Cardiac muscle cell (in vitro differentiated cells and primary cell): ENCODE results near the gene THUMPD2. TPM values are rescaled to one million over a fixed set of nuclear protein-coding genes. Genes with fewer than 3 reads are reported as not detected.

Experiments used
- DNase-seq, 2 donors: peaks; one replicate each; pipeline versions ENCODE4 v3.0.0 to v3.0.0-alpha.2; 2010 to 2017; ENCODE audit warnings: low read depth in 1 of 2, low spot score in 1 of 2
- H3K27ac ChIP-seq: fragments of 200-600 bp; sonication (generic); 2 replicates; pipeline ENCODE4 v1.5.1; 2016
- H3K27me3 ChIP-seq: fragments of 200-600 bp; sonication (generic); 2 replicates; pipeline ENCODE4 v1.6.0; 2016; ENCODE audit warnings: control low read depth
- H3K36me3 ChIP-seq: fragments of 200-600 bp; sonication (generic); 2 replicates; pipeline ENCODE4 v1.5.1; 2016; ENCODE audit warnings: control low read depth
- H3K4me1 ChIP-seq: fragments of 200-600 bp; sonication (generic); 2 replicates; pipeline ENCODE4 v1.8.1; 2017; ENCODE audit warnings: low read depth, mild to moderate bottlenecking, mixed run types
- H3K4me3 ChIP-seq: fragments of 200-600 bp; sonication (generic); 2 replicates; pipeline ENCODE4 v1.5.1; 2016; ENCODE audit warnings: mild to moderate bottlenecking
- H3K9me3 ChIP-seq: fragments of 200-600 bp; sonication (generic); 2 replicates; pipeline ENCODE4 v1.5.1; 2017; ENCODE audit warnings: low read depth, mild to moderate bottlenecking, control low read depth
- polyA plus RNA-seq: library from polyadenylated mRNA; unstranded; fragments of >200 nt; fragmentation: Nextera tagmentation; extraction: Ambion mirVana; gene quantifications from 2 replicates; pipeline ENCODE4 v1.2.1, GENCODE V29; 2016
- total RNA-seq: library from RNA; depleted of rRNA; stranded (reverse); fragments of >200 nt; gene quantifications from 2 replicates; pipeline ENCODE4 v1.2.3, GENCODE V29; 2016
- TF ChIP-seq, protein P1 (sequence below): IDR thresholded peaks from 2 replicates; pipeline ENCODE4 v1.5.1; 2012; ENCODE audit warnings: low read depth, mild to moderate bottlenecking, low read length

The THUMPD2 gene
- total and polyA plus RNA-seq, 2 experiments from 2014 or later, result 8.4 to 11.8 TPM

DNA sequence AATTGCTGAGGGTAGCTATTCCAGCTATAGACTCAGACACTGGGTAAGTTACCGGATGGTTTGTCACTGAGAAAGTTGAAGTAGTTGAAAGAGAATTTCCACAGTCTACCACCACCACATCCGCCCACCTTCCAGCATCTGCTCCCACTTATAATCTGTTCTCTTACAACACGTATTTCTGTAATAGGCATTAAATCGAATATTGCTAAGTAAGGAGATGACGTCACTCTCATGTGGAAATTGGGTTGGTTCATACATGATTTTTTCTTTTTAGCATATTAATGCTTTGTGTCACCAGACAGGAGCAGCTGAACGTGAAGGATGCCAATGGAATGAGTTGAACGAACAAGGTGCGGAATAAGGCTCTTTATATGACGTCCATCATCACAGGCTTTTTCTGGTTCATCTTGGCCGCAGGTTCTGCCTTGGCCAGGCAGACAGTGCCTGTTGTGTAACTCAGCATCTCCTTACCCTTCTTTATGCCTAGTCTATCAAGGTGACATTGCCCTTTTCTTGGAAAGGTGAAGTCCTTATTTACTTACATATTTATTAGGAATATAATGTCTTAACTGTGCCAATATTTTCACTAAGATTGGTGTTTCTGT lies 45.9 kb downstream of the THUMPD2 start:
- Histone ChIP-seq H3K4me1 (no peaks in the 10 kb centered on the region), H3K27me3 (no peaks in the 10 kb centered on the region), H3K4me3 (no peak overlapping the region), H3K9me3 (no peaks in the 10 kb centered on the region), H3K36me3 (peaks cover 2% of the 10 kb centered on the region), H3K27ac (no peak overlapping the region)
- no peak for DNase-seq
- TF ChIP-seq, protein P1, sequence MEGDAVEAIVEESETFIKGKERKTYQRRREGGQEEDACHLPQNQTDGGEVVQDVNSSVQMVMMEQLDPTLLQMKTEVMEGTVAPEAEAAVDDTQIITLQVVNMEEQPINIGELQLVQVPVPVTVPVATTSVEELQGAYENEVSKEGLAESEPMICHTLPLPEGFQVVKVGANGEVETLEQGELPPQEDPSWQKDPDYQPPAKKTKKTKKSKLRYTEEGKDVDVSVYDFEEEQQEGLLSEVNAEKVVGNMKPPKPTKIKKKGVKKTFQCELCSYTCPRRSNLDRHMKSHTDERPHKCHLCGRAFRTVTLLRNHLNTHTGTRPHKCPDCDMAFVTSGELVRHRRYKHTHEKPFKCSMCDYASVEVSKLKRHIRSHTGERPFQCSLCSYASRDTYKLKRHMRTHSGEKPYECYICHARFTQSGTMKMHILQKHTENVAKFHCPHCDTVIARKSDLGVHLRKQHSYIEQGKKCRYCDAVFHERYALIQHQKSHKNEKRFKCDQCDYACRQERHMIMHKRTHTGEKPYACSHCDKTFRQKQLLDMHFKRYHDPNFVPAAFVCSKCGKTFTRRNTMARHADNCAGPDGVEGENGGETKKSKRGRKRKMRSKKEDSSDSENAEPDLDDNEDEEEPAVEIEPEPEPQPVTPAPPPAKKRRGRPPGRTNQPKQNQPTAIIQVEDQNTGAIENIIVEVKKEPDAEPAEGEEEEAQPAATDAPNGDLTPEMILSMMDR, result no peak

DNA sequence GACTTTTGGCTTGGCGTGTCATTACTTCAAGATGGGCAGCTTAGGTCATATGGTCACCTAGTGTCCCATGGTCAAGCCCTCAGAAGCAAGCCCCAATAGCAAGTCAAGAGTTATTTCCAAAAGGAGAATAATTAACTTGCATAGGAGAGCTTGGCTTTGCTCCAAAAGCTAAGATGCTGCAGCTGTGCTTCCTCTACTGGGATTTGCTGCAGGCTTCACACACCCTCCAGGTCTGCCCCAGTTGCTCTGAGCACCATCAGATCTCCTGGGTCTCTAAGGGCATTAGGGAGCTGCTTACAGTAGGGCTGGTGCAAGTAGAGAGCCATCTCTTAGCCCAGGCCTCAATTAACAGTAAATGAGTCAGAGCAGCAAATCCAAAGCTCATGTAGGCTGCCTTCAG lies 46.6 kb downstream of the THUMPD2 start:
- peak in 1 of 2 donors; percentile 30 for DNase-seq
- TF ChIP-seq, protein P1, result no peak
- peaks cover 2% of the 10 kb centered on the region for H3K36me3 ChIP-seq
- no peak overlapping the region for H3K4me3 ChIP-seq
- no peak overlapping the region for H3K27ac ChIP-seq
- no peaks in the 10 kb centered on the region for H3K9me3 ChIP-seq
- no peaks in the 10 kb centered on the region for H3K27me3 ChIP-seq
- no peaks in the 10 kb centered on the region for H3K4me1 ChIP-seq

DNA sequence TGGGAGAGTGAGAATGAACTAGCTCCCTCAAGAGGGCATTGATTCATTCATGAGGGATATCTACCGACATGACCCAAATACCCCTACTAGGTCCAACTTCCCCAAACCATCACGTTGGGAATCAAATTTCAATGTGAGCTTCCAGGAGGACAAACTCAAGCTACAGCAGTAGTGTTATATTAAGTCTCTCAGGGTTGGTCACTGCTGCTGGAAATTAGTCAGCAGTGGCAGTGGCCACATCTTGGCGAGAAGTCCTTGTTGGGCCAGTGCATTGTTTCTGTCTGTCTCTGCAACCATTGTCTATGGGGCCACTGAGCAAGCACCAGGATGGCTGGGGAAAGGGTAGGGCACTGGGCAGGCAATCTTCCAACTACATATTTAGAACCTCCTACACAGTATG lies 47.5 kb downstream of the THUMPD2 start:
- peaks cover under 1% of the 10 kb centered on the region for H3K36me3 ChIP-seq
- H3K9me3 ChIP-seq, result no peaks in the 10 kb centered on the region
- TF ChIP-seq, protein P1, result no peak
- H3K27ac ChIP-seq, result no peak overlapping the region
- no peaks in the 10 kb centered on the region for H3K4me1 ChIP-seq
- H3K27me3 ChIP-seq, result no peaks in the 10 kb centered on the region
- H3K4me3 ChIP-seq, result no peak overlapping the region
- no peak for DNase-seq

DNA sequence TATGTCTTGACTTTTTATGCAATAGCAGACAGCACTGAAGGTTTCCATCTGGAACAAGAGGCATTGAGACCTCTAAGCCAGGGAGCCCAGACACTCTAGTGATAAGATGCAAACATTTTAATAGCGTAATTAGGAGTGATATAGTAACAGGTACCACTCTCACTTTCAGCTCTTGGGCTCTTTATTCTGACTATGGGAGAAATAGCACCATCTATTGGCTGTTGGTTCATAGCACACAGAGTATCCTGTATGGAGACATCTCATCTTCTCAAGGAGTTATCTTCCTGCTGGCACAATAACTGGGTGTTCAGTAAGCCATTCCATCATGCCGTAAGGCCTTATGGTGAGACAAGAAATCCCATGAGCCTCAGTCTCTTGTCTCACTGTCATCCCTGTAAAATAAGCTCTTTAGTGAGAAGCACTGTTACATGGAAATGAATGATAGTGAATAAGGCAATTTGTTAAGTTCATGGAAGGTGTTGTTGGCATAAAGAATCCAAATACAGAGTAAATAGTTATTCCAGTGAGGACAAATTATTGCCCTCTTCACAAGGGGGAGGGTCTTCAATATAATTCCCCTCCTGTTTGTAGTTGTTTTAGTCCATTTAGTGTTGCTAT lies 48.3 kb downstream of the THUMPD2 start:
- H3K4me1 ChIP-seq, result no peaks in the 10 kb centered on the region
- DNase-seq, result peak; percentile 32 to 49
- no peaks in the 10 kb centered on the region for H3K9me3 ChIP-seq
- no peaks in the 10 kb centered on the region for H3K36me3 ChIP-seq
- H3K4me3 ChIP-seq, result no peak overlapping the region
- H3K27me3 ChIP-seq, result no peaks in the 10 kb centered on the region
- TF ChIP-seq, protein P1, result peak; percentile 70
- H3K27ac ChIP-seq, result no peak overlapping the region

DNA sequence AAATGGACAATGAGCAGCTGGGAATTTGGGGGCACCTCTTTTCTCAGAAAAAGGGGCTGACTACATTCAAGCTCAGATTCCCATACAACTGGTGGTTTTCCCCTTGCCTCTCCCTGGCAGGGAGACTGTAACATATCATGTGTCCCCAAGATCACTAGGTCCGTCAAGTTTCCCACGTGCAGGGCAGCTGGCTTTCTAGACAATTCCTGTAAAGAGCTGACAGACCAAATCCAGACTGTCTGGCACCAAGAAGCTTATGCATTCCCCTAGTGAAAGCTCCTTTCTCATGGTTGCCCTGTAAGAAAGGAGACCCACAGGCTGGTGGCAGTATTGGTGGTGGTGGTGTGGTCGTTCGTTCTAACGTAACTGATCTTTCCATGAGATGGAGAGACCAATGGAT lies 48.8 kb downstream of the THUMPD2 start:
- H3K27ac ChIP-seq, result no peak overlapping the region

More for the DNA sequence above, 48.8 kb downstream of the THUMPD2 start:
- Histone ChIP-seq H3K9me3 (no peaks in the 10 kb centered on the region), H3K27me3 (no peaks in the 10 kb centered on the region), H3K4me3 (no peak overlapping the region), H3K4me1 (no peaks in the 10 kb centered on the region), H3K36me3 (no peaks in the 10 kb centered on the region)
- no peak for DNase-seq
- TF ChIP-seq, protein P1, result no peak
